SK-N-SH (cell line): Measurements from ENCODE around the gene SPRED3.

Source experiments
- MAX ChIP-seq: IDR thresholded peaks from 2 replicates; pipeline ENCODE4 v1.4.0; 2012; ENCODE audit warnings: low read depth
- NRF1 ChIP-seq: IDR thresholded peaks from 2 replicates; pipeline ENCODE4 v1.6.1; 2012; ENCODE audit warnings: low read depth, mild to moderate bottlenecking, low read length
- POLR2AphosphoS5 ChIP-seq: IDR thresholded peaks from 2 replicates; pipeline ENCODE4 v1.6.1; 2012; ENCODE audit warnings: low read depth, low read length
- TAF1 ChIP-seq: IDR thresholded peaks from 2 replicates; pipeline ENCODE4 v1.6.1; 2012; ENCODE audit warnings: low read depth, mild to moderate bottlenecking, low read length, moderate library complexity, borderline replicate concordance
- TF ChIP-seq, protein P1 (sequence below): fragments of 150-350 bp; IDR thresholded peaks from 2 replicates; pipeline ENCODE4 v1.6.1; 2017; ENCODE audit warnings: antibody characterized with exemption, low read length, low read depth, borderline replicate concordance
- TF ChIP-seq, protein P2 (sequence below): fragments of 200-600 bp; sonication (generic); IDR thresholded peaks from 2 replicates; pipeline ENCODE4 v1.6.1; 2017; ENCODE audit warnings: antibody characterized with exemption, mild to moderate bottlenecking, moderate library complexity

GRCh38 chr19:38383184-38383583, 5.3 kb upstream of the SPRED3 start:
- TF ChIP-seq, protein P1, sequence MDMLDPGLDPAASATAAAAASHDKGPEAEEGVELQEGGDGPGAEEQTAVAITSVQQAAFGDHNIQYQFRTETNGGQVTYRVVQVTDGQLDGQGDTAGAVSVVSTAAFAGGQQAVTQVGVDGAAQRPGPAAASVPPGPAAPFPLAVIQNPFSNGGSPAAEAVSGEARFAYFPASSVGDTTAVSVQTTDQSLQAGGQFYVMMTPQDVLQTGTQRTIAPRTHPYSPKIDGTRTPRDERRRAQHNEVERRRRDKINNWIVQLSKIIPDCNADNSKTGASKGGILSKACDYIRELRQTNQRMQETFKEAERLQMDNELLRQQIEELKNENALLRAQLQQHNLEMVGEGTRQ, result no peak
- TF ChIP-seq, protein P2, sequence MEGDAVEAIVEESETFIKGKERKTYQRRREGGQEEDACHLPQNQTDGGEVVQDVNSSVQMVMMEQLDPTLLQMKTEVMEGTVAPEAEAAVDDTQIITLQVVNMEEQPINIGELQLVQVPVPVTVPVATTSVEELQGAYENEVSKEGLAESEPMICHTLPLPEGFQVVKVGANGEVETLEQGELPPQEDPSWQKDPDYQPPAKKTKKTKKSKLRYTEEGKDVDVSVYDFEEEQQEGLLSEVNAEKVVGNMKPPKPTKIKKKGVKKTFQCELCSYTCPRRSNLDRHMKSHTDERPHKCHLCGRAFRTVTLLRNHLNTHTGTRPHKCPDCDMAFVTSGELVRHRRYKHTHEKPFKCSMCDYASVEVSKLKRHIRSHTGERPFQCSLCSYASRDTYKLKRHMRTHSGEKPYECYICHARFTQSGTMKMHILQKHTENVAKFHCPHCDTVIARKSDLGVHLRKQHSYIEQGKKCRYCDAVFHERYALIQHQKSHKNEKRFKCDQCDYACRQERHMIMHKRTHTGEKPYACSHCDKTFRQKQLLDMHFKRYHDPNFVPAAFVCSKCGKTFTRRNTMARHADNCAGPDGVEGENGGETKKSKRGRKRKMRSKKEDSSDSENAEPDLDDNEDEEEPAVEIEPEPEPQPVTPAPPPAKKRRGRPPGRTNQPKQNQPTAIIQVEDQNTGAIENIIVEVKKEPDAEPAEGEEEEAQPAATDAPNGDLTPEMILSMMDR, result no peak
- no peak for TF ChIP-seq NRF1
- no peak for TF ChIP-seq MAX
- TF ChIP-seq POLR2AphosphoS5, result no peak
- TF ChIP-seq TAF1, result no peak
